NCI-H524 (cell line): Measurements from ENCODE around the gene MT1F.
"Not testable (repeated sequence)": the region's sequence is repeated elsewhere in the genome, so short reads cannot be mapped to it uniquely, and the experiment has no call there.

Source experiments
- DNase-seq, 2 experiments: peaks; one replicate each; lab custom pipeline; 2025; lab: John Stamatoyannopoulos, UW

The MT1F gene

GRCh38 chr16:56672761-56673536 lies 15.2 kb downstream of the MT1F start:
- no peak for DNase-seq

GRCh38 chr16:56673921-56674320 lies 16.2 kb downstream of the MT1F start:
- peak in 1 of 2 experiments; percentile 35 for DNase-seq

GRCh38 chr16:56674570-56674969 lies 16.8 kb downstream of the MT1F start:
- DNase-seq: not testable (repeated sequence)

GRCh38 chr16:56675685-56676210 lies 18.0 kb downstream of the MT1F start:
- no peak for DNase-seq

GRCh38 chr16:56677474-56677873 lies 19.7 kb downstream of the MT1F start:
- no peak for DNase-seq

- DNase-seq: peak in 1 of 2 experiments; percentile 66
These were observed 21.4 kb downstream of the MT1F start for GRCh38 chr16:56679078-56679730.

- DNase-seq: no peak
These were observed 22.1 kb downstream of the MT1F start for GRCh38 chr16:56679818-56680217.

GRCh38 chr16:56681939-56682702 lies 24.4 kb downstream of the MT1F start, which contains the start of gene MT1X:
TSS of gene MT1X (plus strand) at chr16:56682470. CDS start at chr16:56682541, 71 bp downstream.
- peak; percentile 66 to 92 for DNase-seq

GRCh38 chr16:56682703-56683397 lies 25.1 kb downstream of the MT1F start:
- peak in 1 of 2 experiments; percentile 67 for DNase-seq

- no peak for DNase-seq
These were observed 25.8 kb downstream of the MT1F start for GRCh38 chr16:56683424-56684172.

GRCh38 chr16:56684256-56684925 lies 26.6 kb downstream of the MT1F start:
- no peak for DNase-seq

- no peak for DNase-seq
These were observed 27.3 kb downstream of the MT1F start for GRCh38 chr16:56684926-56685590.

GRCh38 chr16:56686758-56687157 lies 29.0 kb downstream of the MT1F start:
- DNase-seq: no peak

- peak in 1 of 2 experiments; percentile 46 for DNase-seq
These were observed 31.0 kb downstream of the MT1F start for GRCh38 chr16:56688762-56689161.

- DNase-seq: no peak
These were observed 31.4 kb downstream of the MT1F start for GRCh38 chr16:56689171-56689570.

- DNase-seq: no peak
These were observed 32.8 kb downstream of the MT1F start for GRCh38 chr16:56690420-56691122.

GRCh38 chr16:56691885-56692284 lies 34.1 kb downstream of the MT1F start:
- DNase-seq: no peak

- no peak for DNase-seq
These were observed 37.5 kb downstream of the MT1F start for GRCh38 chr16:56695246-56695645.
